WTC11 (cell line): ENCODE measurements around the gene CLIP3. TPM values are rescaled to one million over a fixed set of nuclear protein-coding genes. Genes with fewer than 3 reads are reported as not detected.

Source experiments
- ATAC-seq: fragments of 200-7000 bp; cut with Tn5 transposase; 2 replicates; pipeline ENCODE4 v1.10.0; 2021; ENCODE audit warnings: mild to moderate bottlenecking, moderate library complexity
- CTCF ChIA-PET: fragments of 300-600 bp; sonication (Branson Sonifier 250); formaldehyde crosslinking; loops from one replicate; lab custom pipeline; 2021; ENCODE audit warnings: antibody characterized with exemption; lab: Charles Lee
- POLR2A ChIA-PET: fragments of 350-600 bp; sonication (Branson Sonifier 250); formaldehyde crosslinking; loops from one replicate; lab custom pipeline; 2021; ENCODE audit warnings: antibody characterized with exemption; lab: Charles Lee
- DNase-seq: peaks from one replicate; pipeline ENCODE4 v3.0.0; 2021; ENCODE audit warnings: low spot score
- H3K27ac Mint-ChIP-seq: 2 replicates; pipeline ENCODE4 v1.8.0; 2021; ENCODE audit warnings: mixed read lengths
- H3K27me3 Mint-ChIP-seq: 2 replicates; pipeline ENCODE4 v1.8.0; 2021; ENCODE audit warnings: low read depth, mild to moderate bottlenecking, moderate library complexity, mixed read lengths
- H3K36me3 Mint-ChIP-seq: 2 replicates; pipeline ENCODE4 v1.8.0; 2021; ENCODE audit warnings: mixed read lengths
- H3K4me1 Mint-ChIP-seq: 2 replicates; pipeline ENCODE4 v1.8.0; 2022; ENCODE audit warnings: mixed read lengths
- H3K4me3 Mint-ChIP-seq: 2 replicates; pipeline ENCODE4 v1.8.0; 2021; ENCODE audit warnings: mild to moderate bottlenecking, moderate library complexity, mixed read lengths
- H3K9me3 Mint-ChIP-seq: 2 replicates; pipeline ENCODE4 v1.8.0; 2021; ENCODE audit warnings: mixed read lengths
- ATF6 ChIP-seq: sonication (generic); formaldehyde crosslinking; IDR thresholded peaks from 2 replicates; pipeline ENCODE4 v1.8.1; 2023; ENCODE audit warnings: mild to moderate bottlenecking, missing genetic modification reagents
- CDX4 ChIP-seq: fragments of 250-450 bp; sonication (Bioruptor Pico); IDR thresholded peaks from 2 replicates; pipeline ENCODE4 v1.9.0; 2021; ENCODE audit warnings: moderate library complexity, mild to moderate bottlenecking, inconsistent platforms, borderline replicate concordance
- E2F5 ChIP-seq: sonication (generic); formaldehyde crosslinking; IDR thresholded peaks from 2 replicates; pipeline ENCODE4 v1.8.1; 2022; ENCODE audit warnings: mild to moderate bottlenecking, moderate library complexity, missing genetic modification reagents
- HMGXB4 ChIP-seq: sonication (generic); formaldehyde crosslinking; IDR thresholded peaks from 2 replicates; pipeline ENCODE4 v1.8.1; 2023; ENCODE audit warnings: mild to moderate bottlenecking, moderate library complexity, missing genetic modification reagents
- MAX ChIP-seq: sonication (generic); formaldehyde crosslinking; IDR thresholded peaks from 2 replicates; pipeline ENCODE4 v1.8.0; 2022; ENCODE audit warnings: mild to moderate bottlenecking, missing genetic modification reagents
- MLX ChIP-seq: sonication (generic); formaldehyde crosslinking; IDR thresholded peaks from 2 replicates; pipeline ENCODE4 v1.8.1; 2023; ENCODE audit warnings: mild to moderate bottlenecking, missing genetic modification reagents, moderate library complexity
- MYBL2 ChIP-seq: sonication (generic); formaldehyde crosslinking; IDR thresholded peaks from 2 replicates; pipeline ENCODE4 v1.8.1; 2023; ENCODE audit warnings: mild to moderate bottlenecking, moderate library complexity, missing genetic modification reagents
- NFATC4 ChIP-seq: fragments of 250-450 bp; sonication (Bioruptor Pico); IDR thresholded peaks from 2 replicates; pipeline ENCODE4 v1.9.0; 2021; ENCODE audit warnings: mild to moderate bottlenecking
- NR2C2 ChIP-seq: sonication (generic); formaldehyde crosslinking; IDR thresholded peaks from 2 replicates; pipeline ENCODE4 v1.8.0; 2022; ENCODE audit warnings: mild to moderate bottlenecking, missing genetic modification reagents
- PRRX2 ChIP-seq: fragments of 250-450 bp; sonication (Bioruptor Pico); IDR thresholded peaks from 2 replicates; pipeline ENCODE4 v1.8.0; 2021; ENCODE audit warnings: mild to moderate bottlenecking
- RELA ChIP-seq: sonication (generic); formaldehyde crosslinking; IDR thresholded peaks from 2 replicates; pipeline ENCODE4 v1.8.1; 2022; ENCODE audit warnings: missing genetic modification reagents, mild to moderate bottlenecking, borderline replicate concordance
- SOX15 ChIP-seq: fragments of 250-450 bp; sonication (Bioruptor Pico); IDR thresholded peaks from 2 replicates; pipeline ENCODE4 v1.9.0; 2021; ENCODE audit warnings: mild to moderate bottlenecking
- ZMAT4 ChIP-seq: fragments of 250-450 bp; sonication (Bioruptor Pico); IDR thresholded peaks from 2 replicates; pipeline ENCODE4 v1.9.0; 2021; ENCODE audit warnings: mild to moderate bottlenecking
- ZNF263 ChIP-seq: sonication (generic); formaldehyde crosslinking; IDR thresholded peaks from 2 replicates; pipeline ENCODE4 v1.8.1; 2022; ENCODE audit warnings: low read depth, mild to moderate bottlenecking, moderate library complexity, missing genetic modification reagents
- ZNF425 ChIP-seq: fragments of 250-450 bp; sonication (Bioruptor Pico); conservative IDR thresholded peaks from 2 replicates; pipeline ENCODE4 v1.9.0; 2021; ENCODE audit warnings: mild to moderate bottlenecking
- ZNF512 ChIP-seq: sonication (generic); formaldehyde crosslinking; IDR thresholded peaks from 2 replicates; pipeline ENCODE4 v1.8.1; 2022; ENCODE audit warnings: missing genetic modification reagents, borderline replicate concordance
- ZNF532 ChIP-seq: fragments of 250-450 bp; sonication (Bioruptor Pico); IDR thresholded peaks from 2 replicates; pipeline ENCODE4 v1.9.0; 2021; ENCODE audit warnings: mild to moderate bottlenecking, borderline replicate concordance
- total RNA-seq: library from RNA; stranded (reverse); gene quantifications from 3 replicates; pipeline ENCODE4 v1.2.3, GENCODE V29; 2021

Gene CLIP3
- total RNA-seq, 1 experiment from 2014 or later: 16.2 TPM

GRCh38 chr19:36014012-36014924, 18.4 kb downstream of the CLIP3 start, which contains the start of gene ALKBH6 (continued):
- TF ChIP-seq ZNF532 (no peak), MYBL2 (CRISPR knock-in tag) (no peak; the same call in 1 of the 2 replicates), ZMAT4 (no peak), ATF6 (CRISPR knock-in tag) (no peak), ZNF263 (CRISPR knock-in tag) (no peak), ZNF425 (CRISPR knock-in tag) (no peak)
- TF ChIP-seq, all 79 proteins: peak for 8

GRCh38 chr19:36013280-36014011, 19.2 kb downstream of the CLIP3 start:
- Mint-ChIP-seq H3K27ac (peak overlapping the region; percentile 85), H3K4me1 (peaks cover 31% of the 10 kb centered on the region), H3K36me3 (peaks cover 6% of the 10 kb centered on the region), H3K9me3 (no peaks in the 10 kb centered on the region), H3K4me3 (peak overlapping the region; percentile 100), H3K27me3 (peaks cover 16% of the 10 kb centered on the region)
- CTCF ChIA-PET: interaction anchor here (0.7 to 1.5 kb wide), 13 partner anchors 14 to 194 kb away, joined by 3 to 10 read pairs (median 3); partner anchors contain the start of gene THAP8
- ATAC-seq (no peak), DNase-seq (no peak)
- POLR2A ChIA-PET: interaction anchor here (1.0 kb wide), 1 partner anchor 40 kb away, joined by 3 read pairs; the partner anchor contains the start of gene THAP8
- TF ChIP-seq NFATC4: no peak
- TF ChIP-seq PRRX2: no peak
- TF ChIP-seq CDX4 (CRISPR knock-in tag): no peak
- no peak for TF ChIP-seq HMGXB4
- no peak for TF ChIP-seq RELA
- TF ChIP-seq SOX15 (CRISPR knock-in tag): no peak
- no peak for TF ChIP-seq MLX (CRISPR knock-in tag)
- no peak for TF ChIP-seq MAX (CRISPR knock-in tag)
- TF ChIP-seq E2F5 (CRISPR knock-in tag): no peak
- no peak for TF ChIP-seq ZNF512 (CRISPR knock-in tag)
- no peak for TF ChIP-seq NR2C2 (CRISPR knock-in tag)
- TF ChIP-seq MYBL2 (CRISPR knock-in tag): no peak
